ENCODE data around the gene SHPK. TPM values are rescaled to one million over a fixed set of nuclear protein-coding genes. Genes with fewer than 3 reads are reported as not detected.

The SHPK gene
- total and polyA plus RNA-seq, 2 of the 4 experiments (the other 2 are of a cell fraction): 11.1 to 14.3 TPM

DNA sequence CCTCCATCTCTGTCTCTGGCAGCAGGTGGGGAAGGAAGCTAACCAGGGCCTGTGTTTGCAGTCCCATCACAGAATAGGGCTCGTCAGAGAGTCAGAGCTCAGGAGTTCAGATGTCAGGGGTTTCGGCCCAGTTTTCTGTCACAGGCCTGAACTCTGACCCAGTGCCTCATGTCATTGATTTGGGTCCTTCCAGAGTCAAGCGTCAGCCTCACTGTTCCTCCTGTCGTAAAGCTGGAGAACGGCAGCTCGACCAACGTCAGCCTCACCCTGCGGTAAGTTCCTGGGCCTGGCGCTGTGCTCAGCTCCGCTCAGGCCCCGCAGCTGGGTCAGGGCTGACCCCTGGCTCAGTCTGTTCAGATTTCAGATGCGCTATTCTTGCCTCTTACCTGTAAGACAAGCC, 11.2 kb upstream of the SHPK start:
- H3K56ac ChIP-seq (ENCODE audit: extremely low read depth, insufficient read depth, low read length): no peak overlapping the region
- no peaks in the 10 kb centered on the region for H4K20me1 ChIP-seq (ENCODE audit: insufficient read depth, low read length)
- H3K4ac ChIP-seq (ENCODE audit: low read depth, low read length): no peak overlapping the region
- no peaks in the 10 kb centered on the region for H3K79me1 ChIP-seq (ENCODE audit: low read depth in 1 of 2, low read length in 2 of 2)
- DNase-seq (no peak), ATAC-seq (ENCODE audit: low read depth) (no peak)
- BruUV-seq (replicated peaks): no TSS peak
- H3K4me3 ChIP-seq (ENCODE audit: insufficient read depth, low read depth, low read length): no peak overlapping the region
- no peaks in the 10 kb centered on the region for H3K9me3 ChIP-seq (ENCODE audit: control insufficient read depth, insufficient read depth, low read length)
- H2BK120ac ChIP-seq (ENCODE audit: low read depth, low read length): no peak overlapping the region
- no peak overlapping the region for H4K5ac ChIP-seq (ENCODE audit: low read depth, low read length)
- H2AFZ ChIP-seq (replicated peaks; ENCODE audit: low read length, poor library complexity): no peak overlapping the region
- intact Hi-C loops (cut with micrococcal nuclease): loop anchor here (5.0 kb wide), 1 partner anchor 600 kb away; no protein-coding TSS in a partner anchor
- no peak overlapping the region for H3K9ac ChIP-seq (ENCODE audit: low read depth, low read length)
- H3K23ac ChIP-seq (ENCODE audit: low read depth, low read length): no peak overlapping the region
- no peak overlapping the region for H4K8ac ChIP-seq (ENCODE audit: low read depth in 2 of 2, low read length in 2 of 2)
- in situ Hi-C loops (cut with MboI; ENCODE audit: low sequenced_read_pairs): loop anchor here (10.0 kb wide), 2 partner anchors 602 to 812 kb away; no protein-coding TSS in a partner anchor
- H2AK9ac ChIP-seq (replicated peaks; ENCODE audit: low read depth, low read length, poor library complexity): no peak overlapping the region
- ChIA-PET POLR2A (ENCODE audit: unreplicated experiment) (no interaction called here), CTCF (interaction anchor here (1.5 to 1.6 kb wide), 2 partner anchors 10 to 112 kb away, joined by 5 to 10 read pairs; partner anchors contain the start of genes CTNS and SHPK)
- no peak overlapping the region for H3K27ac ChIP-seq (ENCODE audit: insufficient read depth, low read length)
- TF ChIP-seq MAFK (IDR thresholded peaks at IDR 0.05; ENCODE audit: low read depth, low read length) (no peak), BHLHE40 (IDR thresholded peaks at IDR 0.05; ENCODE audit: low read depth, low read length) (no peak), POLR2A (IDR thresholded peaks at IDR 0.05; ENCODE audit: low read depth, low read length) (no peak), MXI1 (IDR thresholded peaks at IDR 0.05; ENCODE audit: borderline replicate concordance, low read depth, low read length) (no peak)
- H3K14ac ChIP-seq (replicated peaks; ENCODE audit: low read depth, low read length): no peak overlapping the region
- dilution Hi-C loops (cut with HindIII; ENCODE audit: low sequenced_read_pairs, unreplicated experiment): no loop called here
- no peak overlapping the region for H2BK15ac ChIP-seq (ENCODE audit: low read depth, low read length)
- 81% methylated on average over 9 of the region's 12 CpGs; no CpG with 5 or more reads in 1 of the 2 experiments for WGBS, 2 experiments (ENCODE audit: extremely low coverage in 2 of 2, insufficient read length in 1 of 2)
- no peaks in the 10 kb centered on the region; the same call in 1 of the 2 replicates for H3K9me1 ChIP-seq (ENCODE audit: insufficient read depth, low read length)
- H3K27me3 ChIP-seq (ENCODE audit: control insufficient read depth, insufficient read depth, low read length): no peaks in the 10 kb centered on the region
- peaks cover 19% of the 10 kb centered on the region for H3K36me3 ChIP-seq (ENCODE audit: control insufficient read depth, insufficient read depth, low read length)
- no peak overlapping the region for H3K18ac ChIP-seq (ENCODE audit: low read depth, low read length)
- H2BK5ac ChIP-seq (ENCODE audit: low read depth, low read length, poor library complexity, severe bottlenecking): no peak overlapping the region
- no peak overlapping the region for H4K91ac ChIP-seq (ENCODE audit: insufficient read depth, low read depth, low read length)
- H3K4me2 ChIP-seq (ENCODE audit: low read depth, low read length): no peak overlapping the region
- no peaks in the 10 kb centered on the region for H3K4me1 ChIP-seq (ENCODE audit: control insufficient read depth, insufficient read depth, low read length)
- no peak overlapping the region for H2AK5ac ChIP-seq (ENCODE audit: low read depth, low read length)
- H2BK20ac ChIP-seq (ENCODE audit: low read depth, low read length): no peak overlapping the region
